Right forelimb (tissue), 1 donor: ENCODE data around the gene FAM72B.
"Not testable (repeated sequence)": the region's sequence is repeated elsewhere in the genome, so short reads cannot be mapped to it uniquely, and the experiment has no call there.

Source experiments
- DNase-seq: peaks from one replicate; pipeline ENCODE4 v3.0.0-alpha.2; 2018

Gene FAM72B

DNA sequence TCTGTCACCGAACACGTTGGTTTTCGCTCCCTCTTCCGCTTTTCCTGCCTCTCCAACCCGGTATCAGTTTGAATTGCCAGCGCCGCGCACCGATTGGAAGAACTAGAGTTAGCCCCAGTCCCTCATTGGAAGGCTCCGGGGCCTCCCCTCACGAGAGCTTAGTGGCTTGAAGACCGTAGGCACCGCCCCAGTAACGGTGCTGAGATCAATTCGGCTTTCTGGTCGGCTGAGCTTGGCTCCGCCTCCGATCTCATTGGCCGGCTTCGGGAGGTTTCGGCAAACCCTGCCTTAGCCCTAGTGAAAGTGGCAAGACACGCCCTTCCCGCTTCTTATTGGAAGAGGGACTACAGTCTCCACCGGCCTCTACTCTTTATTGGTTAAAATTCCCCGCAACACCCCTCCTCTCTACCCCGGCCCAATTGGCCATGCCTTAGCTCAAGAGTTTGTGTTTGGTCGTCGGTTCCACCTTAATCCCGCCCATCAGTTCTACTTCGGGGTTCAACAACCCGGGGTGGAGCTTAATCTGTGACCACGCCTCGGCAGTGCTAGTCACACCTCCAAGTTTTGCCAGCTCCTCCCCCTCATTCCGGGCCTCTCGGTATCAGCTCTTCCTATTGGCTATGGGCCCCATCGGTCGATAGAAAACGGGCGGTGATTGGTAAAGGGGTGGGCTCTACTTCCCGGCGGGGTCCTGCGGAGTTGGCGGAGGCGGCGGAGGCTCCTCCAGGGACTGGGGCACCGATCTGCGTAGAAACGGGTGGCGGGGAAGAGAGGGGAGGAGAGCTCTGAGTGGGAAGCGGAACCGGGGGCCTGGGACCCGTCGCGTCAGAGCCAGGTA, at the start of gene FAM72B, which contains the start of gene SRGAP2C:
Gene FAM72B (minus strand): TSS at position 51 of the 838 bp plus-strand sequence. CDS start 851 bp downstream, outside the sequence.
Gene SRGAP2C (plus strand): TSS at position 686 of the 838 bp plus-strand sequence. CDS start 2,472 bp downstream, outside the sequence.
- DNase-seq: peak; percentile 92

DNA sequence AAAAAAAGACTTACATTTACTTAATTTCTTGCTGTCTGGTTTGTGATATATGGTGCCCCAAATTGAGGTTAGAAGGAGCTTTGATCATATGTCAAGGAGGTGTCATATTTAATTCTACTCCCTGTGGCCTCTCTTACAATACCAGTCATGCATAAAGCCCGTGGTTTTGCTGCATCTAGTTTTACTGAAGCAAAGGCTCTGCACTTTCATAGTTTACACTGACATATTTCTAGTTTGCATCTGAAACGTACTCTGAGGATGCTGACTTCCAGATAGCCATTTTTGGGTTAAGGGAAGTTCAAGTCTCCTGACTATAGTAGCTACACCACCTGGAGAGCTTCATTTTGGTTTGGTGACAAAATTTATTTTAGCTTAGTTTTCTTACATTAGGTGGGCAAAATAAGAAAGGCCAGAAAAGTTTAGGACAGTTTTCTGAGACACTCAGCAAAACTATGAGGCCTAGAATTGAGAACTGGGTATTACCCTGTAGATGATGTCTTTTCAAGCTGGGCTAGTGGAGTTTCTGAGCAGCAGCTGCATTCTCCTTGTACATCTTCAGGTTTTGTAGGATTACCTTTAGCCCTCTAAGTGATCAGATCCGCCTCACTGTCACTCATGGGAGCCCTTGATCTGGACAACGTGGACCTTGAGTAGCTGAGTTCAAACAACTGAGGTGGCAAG, 48.4 kb upstream of the FAM72B start:
- DNase-seq: not testable (repeated sequence)

DNA sequence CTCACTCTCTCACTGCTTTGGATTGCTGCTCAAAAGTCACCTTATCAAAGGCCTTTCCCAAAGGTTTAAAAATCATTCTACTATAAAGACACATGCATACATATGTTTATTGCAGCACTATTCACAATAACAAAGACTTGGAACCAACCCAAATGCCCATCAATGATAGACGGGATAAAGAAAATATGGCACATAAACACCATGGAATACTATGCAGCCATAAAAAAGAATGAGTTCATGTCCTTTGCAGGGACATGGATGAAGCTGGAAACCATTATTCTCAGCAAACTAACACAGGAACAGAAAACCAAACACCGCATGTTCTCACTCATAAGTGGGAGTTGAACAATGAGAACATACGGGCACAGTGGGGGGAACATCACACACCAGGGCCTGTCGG, 46.5 kb upstream of the FAM72B start:
- not testable (repeated sequence) for DNase-seq

DNA sequence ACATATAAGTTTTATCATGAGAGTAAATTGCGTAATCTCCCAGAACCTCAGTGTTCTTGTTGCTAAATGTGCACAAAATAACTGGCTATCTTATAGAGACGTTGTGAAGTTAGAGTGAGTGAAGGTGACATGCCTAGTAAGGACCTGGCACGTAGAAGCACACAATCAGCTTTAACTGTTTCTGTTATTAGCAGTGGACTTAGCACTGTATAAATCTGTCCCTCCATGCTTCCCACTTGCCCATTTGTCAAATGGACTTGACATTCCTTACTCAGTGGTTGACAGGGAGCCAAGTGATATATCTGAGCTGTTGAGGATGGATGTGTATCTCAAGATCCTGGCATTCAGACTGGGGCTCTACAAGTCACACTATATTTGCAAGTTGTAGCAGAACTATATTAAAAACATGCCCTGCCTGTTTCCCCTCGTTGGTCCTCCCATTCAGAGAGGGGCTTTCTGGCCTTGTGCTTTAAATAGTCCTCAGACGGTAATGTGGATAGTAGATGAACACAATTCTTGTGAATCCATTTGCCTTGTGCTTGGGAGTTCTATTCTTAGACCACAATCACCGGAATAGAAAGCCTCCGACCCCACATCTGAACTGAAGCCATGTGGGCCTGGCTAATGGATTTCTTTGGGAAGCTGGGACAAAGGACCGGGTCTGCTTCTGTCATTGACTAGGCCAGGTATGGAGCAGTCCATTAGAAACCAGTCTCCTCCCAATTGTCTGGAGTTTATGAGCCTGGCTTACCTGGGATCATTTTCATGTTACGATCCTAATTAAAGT, 43.6 kb upstream of the FAM72B start:
- not testable (repeated sequence) for DNase-seq

DNA sequence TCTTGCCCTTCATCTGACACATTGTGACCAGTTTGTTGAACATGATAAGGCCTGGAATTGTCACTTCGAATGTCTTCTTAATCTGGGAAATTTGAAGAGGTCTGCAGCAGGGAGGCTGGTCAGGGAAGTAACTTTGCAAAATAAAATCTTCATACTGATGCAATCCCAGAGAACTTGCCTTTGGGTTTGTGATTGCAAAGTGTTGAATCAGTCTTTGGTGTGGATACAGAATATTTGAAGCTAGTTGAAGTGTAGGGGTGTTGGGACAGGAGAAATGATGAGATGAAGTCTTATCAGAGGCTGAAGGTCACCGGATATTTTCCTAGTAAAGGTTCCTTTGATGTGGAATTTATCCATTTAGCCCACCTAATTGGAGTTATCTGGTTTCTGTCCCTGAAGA, 42.8 kb upstream of the FAM72B start:
- DNase-seq: not testable (repeated sequence)

DNA sequence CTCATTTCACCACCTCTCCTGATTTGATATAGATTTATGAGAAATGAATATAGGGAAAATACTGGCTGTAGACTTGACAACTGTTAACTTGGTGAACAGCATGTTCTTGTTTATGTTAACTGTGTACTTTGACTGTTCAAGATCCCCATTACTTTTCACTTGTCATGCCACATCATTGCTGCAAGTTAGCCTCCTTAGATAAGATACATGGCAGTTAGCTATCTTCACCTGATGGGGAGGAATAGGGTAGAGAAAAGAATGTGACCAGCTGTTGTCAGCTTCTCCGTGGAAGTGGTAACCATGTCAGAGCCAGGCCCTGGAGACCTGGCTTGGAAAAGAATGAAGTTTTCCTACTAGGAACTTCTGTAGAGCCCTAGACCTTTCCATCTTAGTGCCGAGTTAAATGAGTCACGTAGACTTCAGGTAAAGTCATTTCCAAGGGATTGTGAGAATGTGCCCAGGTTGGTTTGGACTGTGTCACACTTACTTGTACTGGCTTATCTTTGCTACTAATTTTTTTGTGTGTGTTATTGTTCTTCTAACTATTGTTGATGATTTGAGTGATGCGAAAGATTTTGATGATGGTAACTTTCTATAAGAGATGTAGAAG, 42.3 kb upstream of the FAM72B start:
- DNase-seq: not testable (repeated sequence)

DNA sequence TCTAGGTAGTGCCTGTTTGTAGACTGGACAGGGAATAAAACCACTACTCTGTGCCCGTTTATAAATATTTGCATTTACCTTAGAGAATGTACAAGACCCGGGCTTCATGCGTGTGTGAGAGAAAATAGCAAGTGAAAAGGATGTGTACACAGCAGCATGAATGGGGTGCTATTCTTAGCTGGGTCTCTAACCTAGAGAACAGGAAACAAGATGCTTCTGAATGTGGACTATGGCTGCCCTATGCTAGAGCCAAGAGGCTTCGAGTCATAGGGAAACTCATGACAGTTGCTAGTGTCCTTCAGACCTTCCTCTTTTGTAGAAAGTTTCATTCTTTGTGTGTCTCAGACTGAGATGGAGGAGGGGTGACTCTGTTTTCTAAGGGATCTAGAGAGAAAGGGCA, 40.6 kb upstream of the FAM72B start:
- not testable (repeated sequence) for DNase-seq

DNA sequence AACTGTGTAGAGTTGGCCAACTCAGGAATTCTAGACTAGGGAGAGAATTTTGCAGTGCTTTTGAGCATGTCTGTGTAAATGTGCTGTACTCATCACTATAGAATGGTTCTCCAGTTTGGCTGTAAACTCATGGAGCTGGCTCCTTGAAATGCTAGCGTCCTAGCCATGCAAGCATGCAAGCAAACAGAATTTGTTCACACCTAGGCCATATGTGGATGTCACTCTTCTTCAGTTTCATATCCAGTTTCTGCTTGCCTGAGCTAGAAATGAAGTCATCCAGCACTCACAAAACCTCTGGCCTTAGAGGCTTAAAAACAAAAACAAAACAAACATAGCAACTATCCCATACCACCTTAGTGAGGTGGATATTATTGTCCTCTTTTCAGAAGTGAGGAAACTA, 37.6 kb upstream of the FAM72B start:
- DNase-seq: not testable (repeated sequence)

DNA sequence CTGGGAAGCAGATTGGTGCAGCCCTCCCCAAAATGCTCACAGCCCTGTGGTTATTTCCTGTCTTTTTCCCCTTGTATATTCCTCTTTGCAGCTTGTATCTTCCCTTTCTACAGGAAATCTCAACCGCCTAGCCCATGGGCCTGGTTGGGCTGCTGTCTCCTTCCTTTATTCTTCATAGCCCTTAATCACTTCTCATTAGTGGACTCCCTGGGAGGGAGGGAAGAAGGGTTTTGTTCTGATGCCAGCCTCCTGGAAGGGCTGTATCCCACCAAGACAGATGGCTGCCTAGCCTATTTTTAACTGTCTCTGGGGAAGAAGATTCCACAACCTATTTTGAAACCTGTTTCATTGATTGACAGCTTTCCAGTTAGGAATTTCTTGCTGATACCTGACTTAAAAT, 32.5 kb upstream of the FAM72B start:
- not testable (repeated sequence) for DNase-seq

DNA sequence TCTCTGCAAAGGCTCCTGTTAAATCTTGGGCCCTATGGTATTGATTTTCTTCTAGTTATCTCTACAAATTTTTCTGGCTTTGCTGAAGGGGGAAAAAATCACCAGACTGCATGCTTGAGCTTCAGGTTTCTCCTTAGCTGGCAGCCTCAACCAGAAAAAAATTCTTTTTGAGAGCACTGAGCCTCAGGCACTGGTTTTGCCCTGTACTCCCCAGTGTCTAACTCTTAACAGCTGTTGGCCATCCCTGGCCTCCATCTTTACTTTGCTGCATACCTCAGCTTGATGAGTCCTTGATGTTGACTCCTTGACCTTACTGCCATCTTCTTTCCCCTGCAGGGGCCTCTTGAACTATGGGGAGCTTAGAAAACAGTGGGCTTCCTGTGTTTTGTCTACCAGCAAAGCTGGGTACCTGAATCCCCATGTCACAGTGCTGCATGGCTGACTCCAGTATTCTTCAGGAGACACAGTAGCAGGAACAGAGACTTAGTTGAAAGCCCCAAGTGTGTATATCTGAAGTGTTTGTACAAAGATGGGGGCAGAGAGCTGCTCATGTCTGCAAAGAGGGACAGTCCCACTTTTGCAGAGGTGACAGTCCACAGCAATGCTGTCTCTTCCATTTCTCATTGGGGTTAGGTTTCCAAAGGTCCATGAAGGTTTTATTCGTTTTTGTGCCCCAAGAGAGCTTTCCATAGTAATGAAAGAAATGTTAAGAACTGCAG, 31.7 kb upstream of the FAM72B start:
- DNase-seq: not testable (repeated sequence)

DNA sequence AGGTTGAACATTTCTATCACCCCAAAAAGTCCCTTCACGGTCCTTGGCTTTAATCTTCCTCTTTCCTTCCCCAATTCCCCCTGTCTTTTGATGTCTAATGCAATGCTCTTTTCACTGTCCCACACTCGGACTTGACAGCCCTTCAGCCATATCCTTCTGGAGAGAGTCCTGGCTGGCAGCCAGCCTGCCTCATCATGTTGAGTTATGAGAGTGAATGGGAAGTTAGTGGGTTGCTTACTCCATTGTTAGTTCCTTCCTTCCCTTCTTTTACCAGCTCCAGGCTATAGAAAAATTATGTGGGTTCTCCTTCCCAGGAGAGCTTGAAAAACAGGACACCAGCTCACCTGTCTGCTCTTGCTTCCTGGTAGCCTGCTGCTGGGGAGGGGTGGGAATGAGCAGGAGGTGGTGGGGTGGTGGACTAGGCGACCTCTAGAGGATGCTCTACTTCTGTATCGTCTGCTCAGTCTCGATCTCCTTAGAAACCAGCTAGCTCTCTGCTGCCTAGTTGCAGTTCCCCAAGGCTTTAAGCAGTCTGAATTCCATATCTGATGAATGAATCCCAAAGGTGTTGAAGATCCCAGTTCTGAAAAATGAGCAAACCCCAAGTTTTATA, 30.5 kb upstream of the FAM72B start:
- not testable (repeated sequence) for DNase-seq

DNA sequence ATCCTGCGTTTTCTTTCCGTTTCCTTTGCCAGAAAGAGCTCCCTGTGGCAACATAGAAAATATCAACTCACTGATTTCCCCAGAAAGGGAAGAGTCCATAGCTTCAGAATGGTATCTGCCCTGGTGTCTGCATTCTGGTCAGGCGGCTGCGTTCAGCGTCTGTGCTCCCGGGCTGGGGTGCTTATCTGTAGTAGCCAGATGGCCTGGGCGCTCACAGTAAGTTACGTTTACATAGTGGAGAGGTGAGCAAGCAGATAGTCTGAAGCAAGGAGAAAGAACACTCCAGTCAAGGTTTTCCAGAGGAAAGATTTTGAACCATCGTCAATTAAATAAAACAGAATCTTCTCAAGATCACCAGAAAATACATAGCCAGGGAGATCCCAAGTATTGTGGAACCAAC, 29.4 kb upstream of the FAM72B start:
- DNase-seq: not testable (repeated sequence)

DNA sequence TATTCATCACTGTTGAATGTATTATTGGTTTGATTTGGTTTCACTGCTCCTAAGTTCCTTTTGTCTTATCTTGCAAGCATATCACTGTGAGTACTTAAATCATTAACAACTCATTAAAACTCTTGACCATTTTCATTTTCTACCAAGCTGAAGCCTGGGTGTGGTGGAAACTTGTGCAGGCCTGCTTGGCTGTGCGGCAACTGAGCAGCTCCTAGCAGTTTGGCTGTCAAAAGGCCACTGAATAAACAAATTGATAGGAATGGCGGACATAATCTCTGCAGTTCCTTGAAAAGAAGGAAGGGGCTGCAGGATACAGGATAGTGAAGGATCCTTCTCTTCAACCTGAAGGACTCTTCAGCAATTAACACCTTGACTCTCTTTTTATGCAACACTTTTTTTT, 26.6 kb upstream of the FAM72B start:
- not testable (repeated sequence) for DNase-seq

DNA sequence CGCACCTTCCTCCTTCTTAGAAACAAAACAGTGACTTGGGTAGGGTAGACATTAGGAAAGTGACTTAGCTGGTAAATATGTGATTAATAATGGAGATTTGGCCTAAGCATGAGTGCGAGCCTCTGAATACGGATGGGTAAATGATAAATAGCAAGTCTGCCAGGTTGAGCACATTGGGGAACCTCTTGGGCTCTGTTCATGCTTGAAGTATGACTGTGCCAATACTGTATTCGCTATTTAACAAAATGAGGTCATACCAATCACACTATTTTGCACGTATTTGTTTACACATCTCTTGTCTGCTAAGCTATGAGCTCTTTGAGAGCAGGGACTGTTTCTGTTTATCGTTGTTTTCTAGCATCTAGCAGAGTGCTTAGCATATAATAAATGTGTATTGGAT, 24.2 kb upstream of the FAM72B start:
- DNase-seq: not testable (repeated sequence)

DNA sequence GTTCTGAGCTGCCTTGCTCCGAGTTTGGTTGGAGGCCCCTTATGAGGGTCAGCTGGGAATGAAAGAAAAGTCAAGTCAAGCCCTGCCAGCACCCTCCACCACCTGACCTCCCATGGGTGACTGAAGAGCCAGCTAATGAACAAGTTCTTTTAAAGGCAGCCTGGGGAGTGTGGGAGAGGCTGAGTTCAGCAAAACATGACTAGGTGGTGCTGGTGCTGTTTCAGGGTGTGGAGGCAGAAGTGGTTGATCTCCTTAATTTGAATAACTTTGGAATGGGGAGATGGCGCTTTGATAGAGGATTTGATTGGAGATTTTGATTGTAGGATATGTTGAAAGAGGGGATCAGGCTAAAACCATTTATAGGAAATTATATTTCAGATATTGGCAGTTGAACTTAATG, 23.2 kb upstream of the FAM72B start:
- DNase-seq: not testable (repeated sequence)

DNA sequence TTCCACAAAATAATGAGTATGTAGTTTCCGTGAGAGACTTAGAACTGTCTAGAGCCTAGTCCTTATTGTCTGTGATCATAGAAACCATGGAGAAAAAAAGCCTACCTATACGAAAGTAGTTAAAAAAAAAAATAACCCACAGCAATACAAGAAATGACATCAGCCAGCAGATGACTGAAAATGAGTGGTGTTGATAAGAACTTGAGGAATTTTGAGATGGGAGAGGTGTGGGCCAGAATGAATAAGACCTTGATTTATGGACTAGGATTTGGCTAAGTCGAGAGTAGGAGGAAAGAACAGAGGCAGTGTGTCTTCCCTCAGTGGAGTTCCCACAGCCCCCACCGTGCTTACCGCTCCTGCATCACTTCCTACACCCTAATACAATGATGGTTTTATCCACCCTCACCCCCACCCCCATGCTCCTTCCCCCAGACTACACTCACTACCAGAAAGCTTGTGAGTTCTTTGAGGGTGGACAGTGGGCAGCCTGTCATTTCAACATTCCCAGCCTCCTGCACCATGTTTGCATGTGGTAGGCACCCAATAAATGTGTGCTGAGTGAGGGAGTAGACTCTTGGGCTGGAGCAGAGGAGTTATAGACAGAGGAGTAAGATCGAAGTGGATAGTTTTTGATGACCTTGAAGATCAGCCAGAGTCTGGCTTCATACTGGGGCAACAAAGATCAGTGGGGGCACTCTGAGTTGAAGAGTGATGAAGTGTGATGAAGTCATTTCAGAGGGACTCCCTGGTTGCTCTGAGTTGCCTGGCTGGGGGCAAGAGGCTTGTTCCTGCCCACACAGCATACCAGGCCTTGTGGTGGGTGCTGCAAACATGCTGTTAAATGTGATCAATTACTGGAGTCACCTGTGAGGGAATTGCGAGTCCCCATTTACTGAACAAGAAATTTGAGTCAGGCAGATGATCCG, 21.9 kb upstream of the FAM72B start:
- DNase-seq: not testable (repeated sequence)

DNA sequence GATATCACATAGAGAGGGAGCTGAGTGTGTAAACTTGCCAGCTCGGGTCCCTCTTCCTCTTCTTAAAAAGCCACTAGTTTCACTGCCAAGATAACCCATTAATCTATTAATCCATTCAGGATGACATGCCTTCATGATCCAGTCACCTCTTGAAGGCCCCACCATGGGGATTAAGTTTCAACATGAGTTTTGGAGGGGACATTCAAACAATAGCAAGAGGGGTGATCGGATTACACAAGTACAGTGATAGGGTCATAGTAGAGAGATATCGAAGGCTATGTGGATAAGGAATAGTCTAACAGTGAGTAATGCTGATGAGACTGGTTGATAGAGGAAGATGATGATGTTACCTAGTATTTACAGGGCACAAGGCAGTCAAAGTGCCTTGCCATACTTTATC, 18.8 kb upstream of the FAM72B start:
- not testable (repeated sequence) for DNase-seq

DNA sequence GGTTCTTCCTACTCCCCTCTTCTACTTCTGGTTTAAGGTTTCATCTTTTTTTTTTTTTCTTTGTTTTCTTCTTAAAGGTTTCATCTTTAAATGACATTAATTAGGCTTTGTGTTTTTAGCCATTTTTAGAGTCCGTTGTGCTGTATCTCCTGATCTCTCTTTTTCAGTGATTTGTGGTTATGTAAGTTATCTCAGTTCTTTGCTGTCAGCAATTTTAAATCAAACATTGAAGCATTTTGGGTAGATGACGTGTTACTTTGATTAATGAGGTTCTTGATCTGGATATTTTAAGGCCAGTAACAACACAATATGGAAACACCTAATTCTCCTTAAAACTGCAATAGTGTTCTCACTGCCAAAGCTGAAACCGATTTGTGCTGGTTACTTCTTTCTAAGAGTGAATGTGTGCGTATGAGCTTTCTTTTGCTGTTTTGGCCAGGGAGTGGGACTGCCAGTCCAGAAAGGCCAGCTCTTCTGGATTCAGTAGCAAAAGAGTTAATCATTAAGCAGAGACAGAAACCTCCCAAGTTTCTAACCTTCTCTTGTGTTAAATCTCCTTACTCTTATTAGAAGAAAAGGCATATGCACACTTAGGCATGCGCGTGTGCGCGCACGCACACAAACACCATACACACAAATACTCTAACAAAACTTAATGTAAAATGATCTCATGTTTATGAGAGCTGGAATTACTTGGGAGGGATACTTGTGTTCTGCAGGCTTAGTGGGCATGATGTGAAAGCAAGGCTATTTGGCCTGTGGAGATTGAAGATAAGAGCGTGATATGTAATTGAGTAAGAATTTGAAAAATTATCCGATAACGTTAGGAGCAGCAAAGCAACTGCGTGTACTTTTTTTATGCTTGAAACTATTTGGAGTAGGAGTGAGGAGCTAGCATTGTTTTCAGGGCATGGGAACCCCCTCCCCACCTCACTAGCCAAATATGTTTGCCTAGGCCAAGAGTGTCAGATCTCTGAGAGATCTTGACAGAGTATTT, 17.1 kb upstream of the FAM72B start:
- not testable (repeated sequence) for DNase-seq

DNA sequence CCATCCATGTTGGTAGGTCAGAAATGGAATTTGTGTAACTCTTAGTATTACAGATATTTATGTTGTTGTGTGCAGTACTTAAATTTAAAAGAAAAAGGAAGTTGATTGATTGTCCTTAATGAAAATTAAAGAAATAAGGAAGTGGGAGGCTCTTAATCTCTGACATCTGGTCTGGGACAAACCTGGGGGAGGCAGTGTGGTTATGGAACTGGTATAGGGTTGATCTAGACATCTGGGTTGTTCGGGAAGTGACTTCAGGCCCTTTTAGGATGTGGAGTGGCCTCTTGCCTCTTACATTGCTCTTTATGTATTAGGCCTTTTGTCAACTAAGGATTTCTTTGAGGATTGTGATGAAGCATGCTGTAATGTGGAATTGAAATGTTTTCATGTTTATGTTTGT, 16.1 kb upstream of the FAM72B start:
- not testable (repeated sequence) for DNase-seq
